SK-N-SH treated with all-trans-retinoic acid at 6 μM for 48 hours (cell line): ENCODE measurements around the gene ARFGAP3.

ENCODE experiments used
- ATAC-seq: fragments of 200-7000 bp; cut with Tn5 transposase; 3 replicates; pipeline ENCODE4 v1.9.1; 2020; ENCODE audit warnings: mild to moderate bottlenecking, moderate library complexity
- BACH2 ChIP-seq: fragments of 250-450 bp; sonication (Bioruptor Pico); IDR thresholded peaks from 2 replicates; pipeline ENCODE4 v1.9.0; 2021; ENCODE audit warnings: mild to moderate bottlenecking, borderline replicate concordance
- CSDC2 ChIP-seq: fragments of 250-450 bp; sonication (Bioruptor Pico); IDR thresholded peaks from 2 replicates; pipeline ENCODE4 v1.5.0; 2020; ENCODE audit warnings: mild to moderate bottlenecking, moderate library complexity
- CSRNP3 ChIP-seq: fragments of 250-450 bp; sonication (Bioruptor Pico); IDR thresholded peaks from 2 replicates; pipeline ENCODE4 v1.5.1; 2021; ENCODE audit warnings: mild to moderate bottlenecking, moderate library complexity
- ESRRG ChIP-seq: fragments of 250-450 bp; sonication (Bioruptor Pico); IDR thresholded peaks from 2 replicates; pipeline ENCODE4 v1.6.1; 2021; ENCODE audit warnings: mild to moderate bottlenecking
- GLIS3 ChIP-seq: fragments of 250-450 bp; sonication (Bioruptor Pico); IDR thresholded peaks from 2 replicates; pipeline ENCODE4 v1.5.0; 2020; ENCODE audit warnings: mild to moderate bottlenecking, moderate library complexity
- ISL1 ChIP-seq: fragments of 250-450 bp; sonication (Bioruptor Pico); IDR thresholded peaks from 2 replicates; pipeline ENCODE4 v2.1.2; 2022; ENCODE audit warnings: mild to moderate bottlenecking, moderate library complexity
- OSR1 ChIP-seq: fragments of 250-450 bp; sonication (Bioruptor Pico); IDR thresholded peaks from 2 replicates; pipeline ENCODE4 v1.8.0; 2022; ENCODE audit warnings: moderate library complexity, mild to moderate bottlenecking, inconsistent platforms
- POU6F1 ChIP-seq: fragments of 250-450 bp; sonication (Bioruptor Pico); IDR thresholded peaks from 2 replicates; pipeline ENCODE4 v1.8.0; 2021; ENCODE audit warnings: low read depth, mild to moderate bottlenecking, moderate library complexity, borderline replicate concordance
- PPARA ChIP-seq: fragments of 250-450 bp; sonication (Bioruptor Pico); IDR thresholded peaks from 2 replicates; pipeline ENCODE4 v1.5.0; 2020; ENCODE audit warnings: mild to moderate bottlenecking, borderline replicate concordance
- SNAI2 ChIP-seq: fragments of 250-450 bp; sonication (Bioruptor Pico); IDR thresholded peaks from 2 replicates; pipeline ENCODE4 v1.5.0; 2020; ENCODE audit warnings: mild to moderate bottlenecking, moderate library complexity
- TCF4 ChIP-seq: fragments of 250-450 bp; sonication (Bioruptor Pico); IDR thresholded peaks from 2 replicates; pipeline ENCODE4 v1.8.0; 2021; ENCODE audit warnings: mild to moderate bottlenecking, moderate library complexity, borderline replicate concordance
- TOX ChIP-seq: fragments of 250-450 bp; sonication (Bioruptor Pico); IDR thresholded peaks from 2 replicates; pipeline ENCODE4 v1.8.0; 2021; ENCODE audit warnings: mild to moderate bottlenecking, moderate library complexity, borderline replicate concordance
- ZC3H10 ChIP-seq: fragments of 250-450 bp; sonication (Bioruptor Pico); IDR thresholded peaks from 2 replicates; pipeline ENCODE4 v1.5.1; 2021; ENCODE audit warnings: mild to moderate bottlenecking, moderate library complexity
- ZFP3 ChIP-seq: fragments of 250-450 bp; sonication (Bioruptor Pico); IDR thresholded peaks from 2 replicates; pipeline ENCODE4 v1.5.0; 2020; ENCODE audit warnings: mild to moderate bottlenecking, moderate library complexity
- ZFP30 ChIP-seq: fragments of 450-650 bp; formaldehyde crosslinking; IDR thresholded peaks from 2 replicates; pipeline ENCODE4 v1.5.0; 2022; ENCODE audit warnings: mild to moderate bottlenecking, moderate library complexity
- ZNF565 ChIP-seq: fragments of 450-650 bp; formaldehyde crosslinking; conservative IDR thresholded peaks from 2 replicates; pipeline ENCODE4 v1.5.0; 2020; ENCODE audit warnings: low read depth, mild to moderate bottlenecking, moderate library complexity
- ZNF70 ChIP-seq: fragments of 450-650 bp; formaldehyde crosslinking; IDR thresholded peaks from 2 replicates; pipeline ENCODE4 v1.5.0; 2020; ENCODE audit warnings: mild to moderate bottlenecking, moderate library complexity
- ZNF8 ChIP-seq: fragments of 450-650 bp; formaldehyde crosslinking; IDR thresholded peaks from 2 replicates; pipeline ENCODE4 v1.5.0; 2020; ENCODE audit warnings: mild to moderate bottlenecking, moderate library complexity
- TF ChIP-seq, protein P1 (sequence below): fragments of 250-450 bp; sonication (Bioruptor Pico); IDR thresholded peaks from 2 replicates; pipeline ENCODE4 v1.5.0; 2020; ENCODE audit warnings: mild to moderate bottlenecking, moderate library complexity
- TF ChIP-seq, protein P2 (sequence below): fragments of 250-450 bp; sonication (Bioruptor Pico); IDR thresholded peaks from 2 replicates; pipeline ENCODE4 v1.8.0; 2020; ENCODE audit warnings: mild to moderate bottlenecking, moderate library complexity, borderline replicate concordance

Gene ARFGAP3

GRCh38 chr22:42883970-42884369, 26.9 kb upstream of the ARFGAP3 start:
- ATAC-seq, result no peak
- no peak for TF ChIP-seq GLIS3 (CRISPR knock-in tag)
- TF ChIP-seq POU6F1 (CRISPR knock-in tag), result no peak
- no peak for TF ChIP-seq SNAI2 (CRISPR knock-in tag)
- no peak for TF ChIP-seq CSDC2 (CRISPR knock-in tag)
- TF ChIP-seq ZNF70 (CRISPR knock-in tag), result no peak
- TF ChIP-seq ZNF565 (CRISPR knock-in tag), result no peak
- TF ChIP-seq, protein P1, sequence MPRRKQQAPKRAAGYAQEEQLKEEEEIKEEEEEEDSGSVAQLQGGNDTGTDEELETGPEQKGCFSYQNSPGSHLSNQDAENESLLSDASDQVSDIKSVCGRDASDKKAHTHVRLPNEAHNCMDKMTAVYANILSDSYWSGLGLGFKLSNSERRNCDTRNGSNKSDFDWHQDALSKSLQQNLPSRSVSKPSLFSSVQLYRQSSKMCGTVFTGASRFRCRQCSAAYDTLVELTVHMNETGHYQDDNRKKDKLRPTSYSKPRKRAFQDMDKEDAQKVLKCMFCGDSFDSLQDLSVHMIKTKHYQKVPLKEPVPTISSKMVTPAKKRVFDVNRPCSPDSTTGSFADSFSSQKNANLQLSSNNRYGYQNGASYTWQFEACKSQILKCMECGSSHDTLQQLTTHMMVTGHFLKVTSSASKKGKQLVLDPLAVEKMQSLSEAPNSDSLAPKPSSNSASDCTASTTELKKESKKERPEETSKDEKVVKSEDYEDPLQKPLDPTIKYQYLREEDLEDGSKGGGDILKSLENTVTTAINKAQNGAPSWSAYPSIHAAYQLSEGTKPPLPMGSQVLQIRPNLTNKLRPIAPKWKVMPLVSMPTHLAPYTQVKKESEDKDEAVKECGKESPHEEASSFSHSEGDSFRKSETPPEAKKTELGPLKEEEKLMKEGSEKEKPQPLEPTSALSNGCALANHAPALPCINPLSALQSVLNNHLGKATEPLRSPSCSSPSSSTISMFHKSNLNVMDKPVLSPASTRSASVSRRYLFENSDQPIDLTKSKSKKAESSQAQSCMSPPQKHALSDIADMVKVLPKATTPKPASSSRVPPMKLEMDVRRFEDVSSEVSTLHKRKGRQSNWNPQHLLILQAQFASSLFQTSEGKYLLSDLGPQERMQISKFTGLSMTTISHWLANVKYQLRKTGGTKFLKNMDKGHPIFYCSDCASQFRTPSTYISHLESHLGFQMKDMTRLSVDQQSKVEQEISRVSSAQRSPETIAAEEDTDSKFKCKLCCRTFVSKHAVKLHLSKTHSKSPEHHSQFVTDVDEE (CRISPR knock-in tag), result no peak
- no peak for TF ChIP-seq ISL1 (CRISPR knock-in tag)
- TF ChIP-seq OSR1 (CRISPR knock-in tag), result no peak
- TF ChIP-seq BACH2 (CRISPR knock-in tag), result no peak
- TF ChIP-seq TOX (CRISPR knock-in tag), result no peak
- no peak for TF ChIP-seq ESRRG (CRISPR knock-in tag)
- TF ChIP-seq PPARA (CRISPR knock-in tag), result no peak
- TF ChIP-seq TCF4 (CRISPR knock-in tag), result no peak
- no peak for TF ChIP-seq ZFP3 (CRISPR knock-in tag)

DNA sequence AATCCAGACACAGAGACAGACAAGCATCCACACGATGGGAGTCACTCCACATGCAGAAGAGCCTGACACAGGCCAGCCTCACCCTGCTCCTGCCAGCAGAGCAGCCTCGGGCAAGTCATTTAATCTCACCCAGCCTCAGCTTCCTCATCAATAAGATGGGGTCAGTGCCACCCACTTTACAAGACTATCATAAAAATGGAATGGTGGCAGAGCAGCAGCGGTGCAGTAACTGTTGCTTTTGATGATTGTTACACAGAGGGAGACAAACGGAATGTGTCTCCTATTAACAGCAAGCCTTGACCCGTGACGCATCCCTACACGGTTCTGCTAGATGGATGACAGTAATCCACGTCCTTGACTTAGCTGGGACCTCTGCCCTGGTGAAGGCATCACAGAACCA, 26.0 kb upstream of the ARFGAP3 start:
- no peak for ATAC-seq
- TF ChIP-seq ZFP30 (CRISPR knock-in tag) (no peak), ISL1 (CRISPR knock-in tag) (no peak), ZFP3 (CRISPR knock-in tag) (no peak), SNAI2 (CRISPR knock-in tag) (no peak), CSDC2 (CRISPR knock-in tag) (no peak), PPARA (CRISPR knock-in tag) (no peak), ZC3H10 (CRISPR knock-in tag) (no peak), TCF4 (CRISPR knock-in tag) (no peak), BACH2 (CRISPR knock-in tag) (no peak), OSR1 (CRISPR knock-in tag) (no peak), POU6F1 (CRISPR knock-in tag) (no peak)

GRCh38 chr22:42881982-42882656, 25.0 kb upstream of the ARFGAP3 start:
- no peak for ATAC-seq
- TF ChIP-seq ZNF70 (CRISPR knock-in tag), result no peak
- TF ChIP-seq ZNF8 (CRISPR knock-in tag), result no peak
- TF ChIP-seq TCF4 (CRISPR knock-in tag), result no peak
- no peak for TF ChIP-seq BACH2 (CRISPR knock-in tag)
- TF ChIP-seq, protein P1 (CRISPR knock-in tag), result no peak
- no peak for TF ChIP-seq ZFP3 (CRISPR knock-in tag)
- TF ChIP-seq ESRRG (CRISPR knock-in tag), result no peak
- no peak for TF ChIP-seq GLIS3 (CRISPR knock-in tag)
- TF ChIP-seq OSR1 (CRISPR knock-in tag), result no peak
- TF ChIP-seq PPARA (CRISPR knock-in tag), result no peak
- no peak for TF ChIP-seq ISL1 (CRISPR knock-in tag)
- no peak for TF ChIP-seq TOX (CRISPR knock-in tag)
- no peak for TF ChIP-seq POU6F1 (CRISPR knock-in tag)
- TF ChIP-seq CSRNP3 (CRISPR knock-in tag), result no peak
- no peak for TF ChIP-seq ZNF565 (CRISPR knock-in tag)
- TF ChIP-seq, protein P2, sequence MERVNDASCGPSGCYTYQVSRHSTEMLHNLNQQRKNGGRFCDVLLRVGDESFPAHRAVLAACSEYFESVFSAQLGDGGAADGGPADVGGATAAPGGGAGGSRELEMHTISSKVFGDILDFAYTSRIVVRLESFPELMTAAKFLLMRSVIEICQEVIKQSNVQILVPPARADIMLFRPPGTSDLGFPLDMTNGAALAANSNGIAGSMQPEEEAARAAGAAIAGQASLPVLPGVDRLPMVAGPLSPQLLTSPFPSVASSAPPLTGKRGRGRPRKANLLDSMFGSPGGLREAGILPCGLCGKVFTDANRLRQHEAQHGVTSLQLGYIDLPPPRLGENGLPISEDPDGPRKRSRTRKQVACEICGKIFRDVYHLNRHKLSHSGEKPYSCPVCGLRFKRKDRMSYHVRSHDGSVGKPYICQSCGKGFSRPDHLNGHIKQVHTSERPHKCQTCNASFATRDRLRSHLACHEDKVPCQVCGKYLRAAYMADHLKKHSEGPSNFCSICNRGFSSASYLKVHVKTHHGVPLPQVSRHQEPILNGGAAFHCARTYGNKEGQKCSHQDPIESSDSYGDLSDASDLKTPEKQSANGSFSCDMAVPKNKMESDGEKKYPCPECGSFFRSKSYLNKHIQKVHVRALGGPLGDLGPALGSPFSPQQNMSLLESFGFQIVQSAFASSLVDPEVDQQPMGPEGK, result no peak
